Endothelial cell of umbilical vein (primary cell): ENCODE data around the gene KDR. TPM values are rescaled to one million over a fixed set of nuclear protein-coding genes. Genes with fewer than 3 reads are reported as not detected.

Experiments
- BruUV-seq: library from RNA; stranded (reverse); fragments of 400-500 nt; replicated peaks from 2 replicates; lab custom pipeline; 2021; lab: Mats Ljungman, UMichigan
- CTCF ChIA-PET: fragments of 300-600, 350-600 bp; sonication (Branson Sonifier 250); formaldehyde crosslinking; loops from one replicate; lab custom pipeline; 2021; ENCODE audit warnings: antibody characterized with exemption, inconsistent platforms; lab: Charles Lee
- POLR2A ChIA-PET: fragments of 300-600, 350-600 bp; sonication (Branson Sonifier 250); formaldehyde crosslinking; loops from one replicate; lab custom pipeline; 2021; ENCODE audit warnings: antibody characterized with exemption, inconsistent platforms; lab: Charles Lee
- DNase-seq: peaks from one replicate; pipeline ENCODE4 v3.0.0-alpha.2; 2011; ENCODE audit warnings: low read depth, low spot score
- FAIRE-seq: peaks from 2 replicates; lab custom pipeline; 2011; peaks lifted over from hg19 to GRCh38; lab: Jason Lieb, UNC
- H2AFZ ChIP-seq: 2 replicates; pipeline ENCODE4 v1.6.0; 2012; ENCODE audit warnings: low read depth, low read length, control low read depth, inconsistent platforms
- H3K27ac ChIP-seq: 2 replicates; pipeline ENCODE4 v1.5.1; 2011; ENCODE audit warnings: low read depth, mild to moderate bottlenecking, control low read depth, low read length, moderate library complexity; ENCODE audit not compliant: insufficient read depth
- H3K27me3 ChIP-seq, 2 experiments: 2 replicates each; pipeline versions ENCODE4 v1.6.0 to v1.6.1; 2011; ENCODE audit warnings: low read length in 2 of 2, mixed read lengths in 1 of 2; ENCODE audit not compliant: control insufficient read depth in 2 of 2, insufficient read depth in 2 of 2
- H3K36me3 ChIP-seq, 2 experiments: 2 replicates in 1 of 2; 3 replicates in 1 of 2; pipeline ENCODE4 v1.5.1; 2011; ENCODE audit warnings: low read length in 2 of 2, mild to moderate bottlenecking in 1 of 2, moderate library complexity in 1 of 2; ENCODE audit not compliant: control insufficient read depth in 2 of 2, insufficient read depth in 2 of 2; ENCODE audit errors: extremely low read depth in 1 of 2
- H3K4me1 ChIP-seq: 3 replicates; pipeline ENCODE4 v1.5.1; 2011; ENCODE audit warnings: mild to moderate bottlenecking, low read length; ENCODE audit not compliant: control insufficient read depth, insufficient read depth; ENCODE audit errors: extremely low read depth
- H3K4me2 ChIP-seq: 2 replicates; pipeline ENCODE4 v1.6.1; 2011; ENCODE audit warnings: low read length, control low read depth, mixed read lengths; ENCODE audit not compliant: insufficient read depth
- H3K4me3 ChIP-seq, 3 experiments: fragments of 200-600 bp in 1 of 3; sonication (generic), shearing (Covaris generic) in 1 of 3; replicated peaks in 1 of 3; 2 replicates each; pipeline ENCODE4 v1.5.1; 2011 to 2016; ENCODE audit warnings: control low read depth in 3 of 3, low read length in 3 of 3, mild to moderate bottlenecking in 2 of 3, inconsistent platforms in 1 of 3, low read depth in 1 of 3, moderate library complexity in 1 of 3; ENCODE audit not compliant: insufficient read depth in 1 of 3
- H3K79me2 ChIP-seq: 2 replicates; pipeline ENCODE4 v1.6.0; 2012; ENCODE audit warnings: low read length, inconsistent platforms; ENCODE audit not compliant: control insufficient read depth, insufficient read depth
- H3K9ac ChIP-seq: replicated peaks from 2 replicates; pipeline ENCODE3; 2011; ENCODE audit warnings: low read length, control low read depth; ENCODE audit not compliant: insufficient read depth; ENCODE audit errors: extremely low read depth
- H3K9me1 ChIP-seq: replicated peaks from 3 replicates; pipeline ENCODE4 v1.6.0; 2011; ENCODE audit warnings: mild to moderate bottlenecking, low read length; ENCODE audit not compliant: control insufficient read depth, insufficient read depth; ENCODE audit errors: extremely low read depth
- H3K9me3 ChIP-seq: replicated peaks from 2 replicates; pipeline ENCODE4 v1.5.1; 2012; ENCODE audit warnings: low read length, inconsistent platforms; ENCODE audit not compliant: control insufficient read depth, insufficient read depth
- H4K20me1 ChIP-seq: replicated peaks from 2 replicates; pipeline ENCODE3; 2011; ENCODE audit warnings: mild to moderate bottlenecking, low read length; ENCODE audit not compliant: control insufficient read depth, insufficient read depth; ENCODE audit errors: extremely low read depth
- EZH2 ChIP-seq: IDR thresholded peaks from 2 replicates; pipeline ENCODE4 v1.6.1; 2012; ENCODE audit warnings: borderline replicate concordance, low read depth, mild to moderate bottlenecking, moderate library complexity, low read length, inconsistent platforms; ENCODE audit not compliant: severe bottlenecking
- FOS ChIP-seq: IDR thresholded peaks from 2 replicates; pipeline ENCODE4 v1.6.1; 2011; ENCODE audit warnings: mild to moderate bottlenecking, low read length, moderate library complexity, borderline replicate concordance; ENCODE audit not compliant: insufficient read depth
- GATA2 ChIP-seq: IDR thresholded peaks from 2 replicates; pipeline ENCODE4 v1.7.0; 2011; ENCODE audit warnings: low read depth, mild to moderate bottlenecking, moderate library complexity, mixed read lengths, low read length; ENCODE audit not compliant: insufficient read length, insufficient read depth
- JUN ChIP-seq: IDR thresholded peaks from 2 replicates; pipeline ENCODE4 v1.6.1; 2011; ENCODE audit warnings: borderline replicate concordance, low read depth; ENCODE audit not compliant: insufficient read length, insufficient read depth
- MYC ChIP-seq: IDR thresholded peaks from one replicate; pipeline ENCODE4 v1.6.1; 2011; ENCODE audit warnings: mild to moderate bottlenecking, low read depth, low read length
- POLR2A ChIP-seq: IDR thresholded peaks from 2 replicates; pipeline ENCODE4 v1.6.1; 2012; ENCODE audit warnings: low read depth, mild to moderate bottlenecking, control low read depth, low read length
- POLR2AphosphoS5 ChIP-seq: IDR thresholded peaks from 2 replicates; pipeline ENCODE4 v1.6.1; 2012; ENCODE audit warnings: low read depth, mild to moderate bottlenecking, control low read depth, low read length, moderate library complexity; ENCODE audit not compliant: insufficient read depth
- dilution Hi-C: fragments of 300-500 bp; cut with MboI; formaldehyde crosslinking; loops from one replicate; pipeline ENCODE4 v1.15.0; 2019; ENCODE audit warnings: low sequenced_read_pairs; ENCODE audit not compliant: extremely low pct_ligation_motif_present
- intact Hi-C: fragments of 100-400 bp; cut with micrococcal nuclease; formaldehyde crosslinking; loops from one replicate; pipeline ENCODE4 v1.10.0; 2022
- polyA plus RNA-seq, 4 experiments: library from polyadenylated mRNA; depleted of rRNA in 3 of 4; stranded (reverse) in 3 of 4; unstranded in 1 of 4; fragments of >200 nt; gene quantifications; 2 replicates each; pipeline versions ENCODE4 v1.2.1 to v1.2.3, GENCODE V29; 2011 to 2012; ENCODE audit warnings: missing spikeins in 1 of 4
- total RNA-seq: library from RNA; stranded (reverse); gene quantifications from 2 replicates; pipeline ENCODE4 v1.2.3, GENCODE V29; 2021
- TF ChIP-seq, protein P1 (sequence below): IDR thresholded peaks from 2 replicates; pipeline ENCODE4 v1.6.1; 2011; ENCODE audit not compliant: insufficient read depth, insufficient read length

Gene KDR
- total and polyA plus RNA-seq, 2 donors (not counting 3 experiments of a cell fraction or from before 2014, with no cell fraction given): 80.5 to 145 TPM

DNA sequence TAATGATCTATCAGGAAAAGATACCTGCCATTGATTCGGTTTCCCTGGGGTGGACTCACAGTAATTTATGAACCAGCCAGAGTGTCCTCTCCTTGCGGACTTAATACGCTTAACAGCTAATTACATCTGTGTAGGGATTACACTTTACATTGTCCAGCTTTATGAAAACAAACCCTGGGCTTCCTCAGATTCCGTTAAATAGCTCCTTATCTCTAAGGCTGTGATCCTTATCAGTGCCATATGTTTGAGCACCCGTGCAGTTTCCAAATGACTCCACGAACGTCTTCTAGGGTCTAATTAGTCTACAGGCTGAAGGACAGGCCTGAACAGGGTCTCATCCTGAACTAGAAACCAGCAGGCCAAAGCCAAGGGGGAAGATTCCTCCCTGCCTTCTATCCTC, 56.9 kb downstream of the KDR start:
- H3K36me3 ChIP-seq: no peaks in the 10 kb centered on the region
- H4K20me1 ChIP-seq: no peaks in the 10 kb centered on the region
- dilution Hi-C loops: no loop called here
- no peaks in the 10 kb centered on the region for H3K27me3 ChIP-seq
- H3K4me3 ChIP-seq: peak overlapping the region in 1 of 3 experiments; percentile 2
- intact Hi-C loops: loop anchor here (5.0 kb wide), 1 partner anchor 254 kb away; no protein-coding TSS in a partner anchor
- no peaks in the 10 kb centered on the region for H3K79me2 ChIP-seq
- FAIRE-seq (no peak), DNase-seq (peak; percentile 70)
- CTCF ChIA-PET: interaction anchor here (0.5 to 2.7 kb wide), 16 partner anchors 11 to 278 kb away, joined by 3 to 26 read pairs (median 4); no protein-coding TSS in a partner anchor
- peak overlapping the region; percentile 59 for H3K9ac ChIP-seq
- no TSS peak for BruUV-seq
- H2AFZ ChIP-seq: peak overlapping the region; percentile 32
- no peaks in the 10 kb centered on the region for H3K9me3 ChIP-seq
- peak overlapping the region; percentile 65 for H3K4me2 ChIP-seq
- POLR2A ChIA-PET: interaction anchor here (0.8 to 2.4 kb wide), 2 partner anchors 11 to 14 kb away, joined by 3 to 16 read pairs; no protein-coding TSS in a partner anchor
- H3K9me1 ChIP-seq: no peaks in the 10 kb centered on the region
- H3K4me1 ChIP-seq: peaks cover 25% of the 10 kb centered on the region
- TF ChIP-seq, protein P1, sequence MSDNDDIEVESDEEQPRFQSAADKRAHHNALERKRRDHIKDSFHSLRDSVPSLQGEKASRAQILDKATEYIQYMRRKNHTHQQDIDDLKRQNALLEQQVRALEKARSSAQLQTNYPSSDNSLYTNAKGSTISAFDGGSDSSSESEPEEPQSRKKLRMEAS: no peak
- TF ChIP-seq GATA2 (peak; percentile 96), EZH2 (no peak), MYC (no peak), POLR2AphosphoS5 (no peak), FOS (no peak), JUN (no peak), POLR2A (no peak)
- peak overlapping the region; percentile 98 for H3K27ac ChIP-seq
